K562 (cell line): ENCODE data around the gene FOXK2. TPM values are rescaled to one million over a fixed set of nuclear protein-coding genes. Genes with fewer than 3 reads are reported as not detected.

Experiments
- CBX5 ChIP-seq: IDR thresholded peaks from 2 replicates; pipeline ENCODE4 v1.6.1; 2014; ENCODE audit warnings: low read depth, borderline replicate concordance
- CHD4 ChIP-seq: fragments of 200-600 bp; sonication (generic); IDR thresholded peaks from 3 replicates; pipeline ENCODE4 v1.6.1; 2012; ENCODE audit warnings: low read depth, mild to moderate bottlenecking, mixed read lengths, low read length, inconsistent platforms; ENCODE audit not compliant: insufficient read depth, insufficient replicate concordance, poor library complexity, severe bottlenecking
- FIP1L1 ChIP-seq: fragments of 200-400 bp; formaldehyde crosslinking; IDR thresholded peaks from 2 replicates; pipeline ENCODE4 v1.6.1; 2018; ENCODE audit warnings: mild to moderate bottlenecking, low read depth, low read length; ENCODE audit not compliant: poor library complexity, severe bottlenecking
- GTF2F1 ChIP-seq: IDR thresholded peaks from 2 replicates; pipeline ENCODE4 v1.6.1; 2011; ENCODE audit warnings: low read depth, low read length, improper control_type of control experiment
- HDAC1 ChIP-seq, 2 experiments: fragments of 450-650 bp; IDR thresholded peaks; 2 replicates each; pipeline ENCODE4 v1.6.1; 2016 to 2017; ENCODE audit warnings: inconsistent platforms in 1 of 2, mild to moderate bottlenecking in 1 of 2, moderate library complexity in 1 of 2
- HMGN3 ChIP-seq: IDR thresholded peaks from 2 replicates; pipeline ENCODE4 v1.6.1; 2011; ENCODE audit warnings: borderline replicate concordance, low read depth, mild to moderate bottlenecking, mixed read lengths, low read length; ENCODE audit not compliant: insufficient read length; ENCODE audit errors: extremely low read depth
- HNRNPLL ChIP-seq: fragments of 200-400 bp; formaldehyde crosslinking; IDR thresholded peaks from 2 replicates; pipeline ENCODE4 v1.6.1; 2017; ENCODE audit warnings: low read length, low read depth, mild to moderate bottlenecking; ENCODE audit not compliant: poor library complexity, severe bottlenecking
- KDM1A ChIP-seq, 2 experiments: fragments of 450-650 bp; IDR thresholded peaks; 2 replicates each; pipeline ENCODE4 v1.6.1; 2016; ENCODE audit warnings: mild to moderate bottlenecking in 2 of 2
- MCM3 ChIP-seq: fragments of 450-650 bp; IDR thresholded peaks from 2 replicates; pipeline ENCODE4 v1.6.1; 2016
- MTA3 ChIP-seq: fragments of 450-650 bp; formaldehyde crosslinking; IDR thresholded peaks from 2 replicates; pipeline ENCODE4 v1.6.1; 2017; ENCODE audit warnings: mild to moderate bottlenecking, borderline replicate concordance
- PHB ChIP-seq: fragments of 250-450 bp; sonication (Bioruptor Pico); IDR thresholded peaks from 2 replicates; pipeline ENCODE4 v1.5.0; 2021
- RNF2 ChIP-seq: sonication (generic); IDR thresholded peaks from 2 replicates; pipeline ENCODE4 v1.6.1; 2016
- SMARCE1 ChIP-seq: fragments of 450-650 bp; IDR thresholded peaks from 2 replicates; pipeline ENCODE4 v1.7.1; 2016; ENCODE audit warnings: mild to moderate bottlenecking
- ZNF124 ChIP-seq: sonication (generic); formaldehyde crosslinking; IDR thresholded peaks from 2 replicates; pipeline ENCODE4 v1.8.1; 2022; ENCODE audit warnings: missing genetic modification reagents
- ZNF146 ChIP-seq: IDR thresholded peaks from one replicate; pipeline ENCODE4 v1.6.1; 2018; ENCODE audit warnings: missing compliant biosample characterization; ENCODE audit not compliant: unreplicated experiment
- ZNF253 ChIP-seq: fragments of 250-450 bp; sonication (Bioruptor Pico); conservative IDR thresholded peaks from 2 replicates; pipeline ENCODE4 v1.6.1; 2021; ENCODE audit warnings: mild to moderate bottlenecking
- ZNF263 ChIP-seq: sonication (generic); formaldehyde crosslinking; IDR thresholded peaks from 2 replicates; pipeline ENCODE4 v1.8.0; 2022; ENCODE audit warnings: mild to moderate bottlenecking, missing genetic modification reagents, borderline replicate concordance
- polyA plus RNA-seq, 8 experiments: library from polyadenylated mRNA; depleted of rRNA in 4 of 8; stranded (reverse) in 5 of 8; unstranded in 3 of 8; fragments of >200 nt; fragmentation: Nextera tagmentation in 2 of 8; fragmentation: Illumina TruSeq in 1 of 8; extraction: Ambion mirVana in 2 of 8; extraction: Trizol in 1 of 8; gene quantifications; 2 replicates each; pipeline versions ENCODE4 v1.2.1 to v1.2.3, GENCODE V29; 2011 to 2014; ENCODE audit warnings: inconsistent platforms in 1 of 8, missing spikeins in 1 of 8
- total RNA-seq, 7 experiments: library from RNA; depleted of rRNA in 6 of 7; stranded (reverse); fragments of >200 nt in 6 of 7; fragmentation: Illumina TruSeq in 2 of 7; extraction: Trizol in 2 of 7; gene quantifications; 2 replicates each; pipeline versions ENCODE4 v1.2.1 to v1.2.3, GENCODE V29; 2011 to 2021; ENCODE audit warnings: low replicate concordance in 1 of 7
- TF ChIP-seq, protein P1 (sequence below): fragments of 250-450 bp; sonication (Bioruptor Pico); IDR thresholded peaks from 2 replicates; pipeline ENCODE4 v1.5.0; 2020; ENCODE audit warnings: mild to moderate bottlenecking, borderline replicate concordance
- TF ChIP-seq, protein P2 (sequence below): fragments of 250-450 bp; sonication (Bioruptor Pico); IDR thresholded peaks from 2 replicates; pipeline ENCODE4 v1.4.0; 2020; ENCODE audit warnings: borderline replicate concordance
- TF ChIP-seq, protein P3 (sequence below), 2 experiments: fragments of 450-650 bp in 1 of 2; sonication (generic) in 1 of 2; formaldehyde crosslinking; conservative IDR thresholded peaks; 2 replicates each; pipeline versions ENCODE4 v1.4.0 to v1.8.1; 2020 to 2022; ENCODE audit warnings: mild to moderate bottlenecking in 1 of 2, missing genetic modification reagents in 1 of 2
- TF ChIP-seq, protein P4 (sequence below): IDR thresholded peaks from 3 replicates; pipeline ENCODE4 v1.6.1; 2011; ENCODE audit warnings: borderline replicate concordance, mild to moderate bottlenecking, moderate library complexity; ENCODE audit not compliant: insufficient read length; ENCODE audit errors: extremely low read depth

Gene FOXK2
- total and polyA plus RNA-seq, 9 of the 15 experiments (the other 6 are each of a cell fraction or from before 2014, with no cell fraction given): 3.0 to 86.0 (median 44.1) TPM

DNA sequence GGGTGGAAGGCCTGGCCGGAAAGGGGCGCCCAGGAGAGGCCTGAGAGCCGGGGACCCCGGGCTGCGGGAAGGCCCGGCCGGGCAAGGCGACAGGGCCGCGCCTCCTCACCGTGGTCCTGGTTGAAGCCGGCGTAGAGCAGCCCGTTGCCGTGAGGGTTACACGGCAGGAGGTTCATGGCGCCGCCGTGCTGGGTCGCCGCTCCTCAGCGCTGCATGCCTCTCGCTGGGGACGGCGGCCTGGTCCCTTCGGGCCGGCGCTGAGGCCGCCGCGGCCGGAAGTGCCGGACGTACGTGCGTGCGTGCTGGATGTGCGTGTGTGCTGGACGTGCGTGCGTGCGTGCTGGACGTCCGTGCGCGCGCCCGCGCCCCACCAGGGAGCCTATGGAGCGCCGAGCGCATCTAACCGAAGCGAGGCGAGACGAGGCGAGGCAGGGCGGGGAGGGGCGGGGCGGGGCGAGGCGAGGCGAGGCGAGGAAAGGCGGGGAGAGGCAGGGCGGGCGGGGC is 128.7 kb downstream of the FOXK2 start, which contains the start of gene WDR45B (continued):
- TF ChIP-seq, protein P1, sequence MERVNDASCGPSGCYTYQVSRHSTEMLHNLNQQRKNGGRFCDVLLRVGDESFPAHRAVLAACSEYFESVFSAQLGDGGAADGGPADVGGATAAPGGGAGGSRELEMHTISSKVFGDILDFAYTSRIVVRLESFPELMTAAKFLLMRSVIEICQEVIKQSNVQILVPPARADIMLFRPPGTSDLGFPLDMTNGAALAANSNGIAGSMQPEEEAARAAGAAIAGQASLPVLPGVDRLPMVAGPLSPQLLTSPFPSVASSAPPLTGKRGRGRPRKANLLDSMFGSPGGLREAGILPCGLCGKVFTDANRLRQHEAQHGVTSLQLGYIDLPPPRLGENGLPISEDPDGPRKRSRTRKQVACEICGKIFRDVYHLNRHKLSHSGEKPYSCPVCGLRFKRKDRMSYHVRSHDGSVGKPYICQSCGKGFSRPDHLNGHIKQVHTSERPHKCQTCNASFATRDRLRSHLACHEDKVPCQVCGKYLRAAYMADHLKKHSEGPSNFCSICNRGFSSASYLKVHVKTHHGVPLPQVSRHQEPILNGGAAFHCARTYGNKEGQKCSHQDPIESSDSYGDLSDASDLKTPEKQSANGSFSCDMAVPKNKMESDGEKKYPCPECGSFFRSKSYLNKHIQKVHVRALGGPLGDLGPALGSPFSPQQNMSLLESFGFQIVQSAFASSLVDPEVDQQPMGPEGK (CRISPR knock-in tag): no peak
- no peak for TF ChIP-seq MCM3
- TF ChIP-seq, protein P2, sequence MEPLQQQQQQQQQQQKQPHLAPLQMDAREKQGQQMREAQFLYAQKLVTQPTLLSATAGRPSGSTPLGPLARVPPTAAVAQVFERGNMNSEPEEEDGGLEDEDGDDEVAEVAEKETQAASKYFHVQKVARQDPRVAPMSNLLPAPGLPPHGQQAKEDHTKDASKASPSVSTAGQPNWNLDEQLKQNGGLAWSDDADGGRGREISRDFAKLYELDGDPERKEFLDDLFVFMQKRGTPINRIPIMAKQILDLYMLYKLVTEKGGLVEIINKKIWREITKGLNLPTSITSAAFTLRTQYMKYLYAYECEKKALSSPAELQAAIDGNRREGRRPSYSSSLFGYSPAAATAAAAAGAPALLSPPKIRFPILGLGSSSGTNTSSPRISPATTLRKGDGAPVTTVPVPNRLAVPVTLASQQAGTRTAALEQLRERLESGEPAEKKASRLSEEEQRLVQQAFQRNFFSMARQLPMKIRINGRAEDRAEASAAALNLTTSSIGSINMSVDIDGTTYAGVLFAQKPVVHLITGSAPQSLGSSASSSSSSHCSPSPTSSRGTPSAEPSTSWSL: no peak
- 0 out of 2 replicates have a peak, but pooled peaks have one; percentile 13 for TF ChIP-seq CBX5
- peak; percentile 73 for TF ChIP-seq HMGN3
- TF ChIP-seq FIP1L1: peak; percentile 40
- TF ChIP-seq GTF2F1: no peak
- TF ChIP-seq SMARCE1: no peak
- TF ChIP-seq PHB (CRISPR knock-in tag): no peak
- no peak for TF ChIP-seq ZNF124 (CRISPR knock-in tag)
- TF ChIP-seq, protein P3, sequence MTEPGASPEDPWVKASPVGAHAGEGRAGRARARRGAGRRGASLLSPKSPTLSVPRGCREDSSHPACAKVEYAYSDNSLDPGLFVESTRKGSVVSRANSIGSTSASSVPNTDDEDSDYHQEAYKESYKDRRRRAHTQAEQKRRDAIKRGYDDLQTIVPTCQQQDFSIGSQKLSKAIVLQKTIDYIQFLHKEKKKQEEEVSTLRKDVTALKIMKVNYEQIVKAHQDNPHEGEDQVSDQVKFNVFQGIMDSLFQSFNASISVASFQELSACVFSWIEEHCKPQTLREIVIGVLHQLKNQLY (CRISPR knock-in tag; conservative IDR thresholded peaks at IDR 0.05): no peak
- TF ChIP-seq, protein P4, sequence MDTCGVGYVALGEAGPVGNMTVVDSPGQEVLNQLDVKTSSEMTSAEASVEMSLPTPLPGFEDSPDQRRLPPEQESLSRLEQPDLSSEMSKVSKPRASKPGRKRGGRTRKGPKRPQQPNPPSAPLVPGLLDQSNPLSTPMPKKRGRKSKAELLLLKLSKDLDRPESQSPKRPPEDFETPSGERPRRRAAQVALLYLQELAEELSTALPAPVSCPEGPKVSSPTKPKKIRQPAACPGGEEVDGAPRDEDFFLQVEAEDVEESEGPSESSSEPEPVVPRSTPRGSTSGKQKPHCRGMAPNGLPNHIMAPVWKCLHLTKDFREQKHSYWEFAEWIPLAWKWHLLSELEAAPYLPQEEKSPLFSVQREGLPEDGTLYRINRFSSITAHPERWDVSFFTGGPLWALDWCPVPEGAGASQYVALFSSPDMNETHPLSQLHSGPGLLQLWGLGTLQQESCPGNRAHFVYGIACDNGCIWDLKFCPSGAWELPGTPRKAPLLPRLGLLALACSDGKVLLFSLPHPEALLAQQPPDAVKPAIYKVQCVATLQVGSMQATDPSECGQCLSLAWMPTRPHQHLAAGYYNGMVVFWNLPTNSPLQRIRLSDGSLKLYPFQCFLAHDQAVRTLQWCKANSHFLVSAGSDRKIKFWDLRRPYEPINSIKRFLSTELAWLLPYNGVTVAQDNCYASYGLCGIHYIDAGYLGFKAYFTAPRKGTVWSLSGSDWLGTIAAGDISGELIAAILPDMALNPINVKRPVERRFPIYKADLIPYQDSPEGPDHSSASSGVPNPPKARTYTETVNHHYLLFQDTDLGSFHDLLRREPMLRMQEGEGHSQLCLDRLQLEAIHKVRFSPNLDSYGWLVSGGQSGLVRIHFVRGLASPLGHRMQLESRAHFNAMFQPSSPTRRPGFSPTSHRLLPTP: no peak
- 0 out of 2 replicates have a peak, but pooled peaks have one; percentile 14 for TF ChIP-seq RNF2
- TF ChIP-seq CHD4: no peak
- TF ChIP-seq MTA3: peak; percentile 25; the same call in 1 of the 2 replicates
- TF ChIP-seq ZNF263: no peak
- TF ChIP-seq HDAC1 (IDR thresholded peaks at IDR 0.05): peak in 1 of 2 experiments; percentile 75; a peak in 2 of 4 replicates
- peak; percentile 44 for TF ChIP-seq HNRNPLL
- no peak for TF ChIP-seq ZNF253
- TF ChIP-seq ZNF146: no peak
- TF ChIP-seq KDM1A (IDR thresholded peaks at IDR 0.05): no peak
